ENCODE results near the gene PPP3CA.
A peak's percentile ranks its signal among the peaks of the same experiment; 100 is the strongest.

Gene PPP3CA

GRCh38 chr4:101171747-101172146, 175.6 kb downstream of the PPP3CA start:
- no peak for DNase-seq

- peak; percentile 30 for DNase-seq
Observed at GRCh38 chr4:101169044-101170014, 178.0 kb downstream of the PPP3CA start.

GRCh38 chr4:101163936-101164335, 183.4 kb downstream of the PPP3CA start:
- DNase-seq, result no peak

DNA sequence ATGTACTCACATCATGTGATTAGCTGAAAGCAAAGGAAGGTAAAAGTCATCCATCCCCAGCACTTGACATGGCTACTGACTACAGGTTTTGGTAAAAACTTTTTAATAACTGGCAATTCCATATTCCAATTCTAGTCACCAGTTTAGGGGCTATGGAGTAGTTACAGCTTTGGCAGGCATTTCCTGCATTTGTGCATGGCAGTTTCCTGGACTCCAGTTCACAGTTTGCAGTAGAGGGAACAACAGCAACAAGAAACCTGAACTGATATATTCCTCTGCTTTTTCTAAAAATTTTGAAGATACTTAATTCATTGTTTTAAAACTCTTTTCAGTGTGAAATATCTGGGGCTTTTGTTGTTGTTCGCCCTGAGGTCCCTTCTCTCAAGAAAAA, 184.3 kb downstream of the PPP3CA start:
- DNase-seq, result no peak

GRCh38 chr4:101160792-101161592, 186.3 kb downstream of the PPP3CA start:
- no peak for DNase-seq

DNA sequence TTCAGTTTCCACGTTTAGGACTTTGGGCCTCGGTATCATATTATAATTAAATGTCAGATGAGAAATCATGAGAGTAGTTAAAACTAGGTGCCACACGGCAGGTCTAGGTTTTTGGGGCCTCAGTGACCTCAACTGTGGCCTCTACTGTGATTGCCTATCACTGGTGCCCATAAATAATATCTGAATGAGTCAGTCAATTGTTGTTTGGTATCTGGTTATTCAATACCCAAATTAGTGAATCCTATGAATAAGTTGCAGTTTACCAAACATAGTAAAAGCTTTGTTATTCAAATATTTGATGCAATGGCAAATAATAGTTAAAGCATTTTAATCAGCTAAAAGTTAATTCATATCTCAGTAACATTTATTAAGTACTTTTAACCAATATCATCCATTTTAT, 188.8 kb downstream of the PPP3CA start:
- no peak for DNase-seq

- DNase-seq, result no peak
Observed at GRCh38 chr4:101158134-101158482, 189.2 kb downstream of the PPP3CA start.

- DNase-seq, result no peak
Observed at GRCh38 chr4:101157415-101158133, 189.8 kb downstream of the PPP3CA start.

GRCh38 chr4:101156619-101157310, 190.6 kb downstream of the PPP3CA start:
- DNase-seq, result no peak

- DNase-seq, result no peak
Observed at GRCh38 chr4:101155945-101156344, 191.4 kb downstream of the PPP3CA start.

- DNase-seq, result no peak
Observed at GRCh38 chr4:101155368-101155767, 192.0 kb downstream of the PPP3CA start.

DNA sequence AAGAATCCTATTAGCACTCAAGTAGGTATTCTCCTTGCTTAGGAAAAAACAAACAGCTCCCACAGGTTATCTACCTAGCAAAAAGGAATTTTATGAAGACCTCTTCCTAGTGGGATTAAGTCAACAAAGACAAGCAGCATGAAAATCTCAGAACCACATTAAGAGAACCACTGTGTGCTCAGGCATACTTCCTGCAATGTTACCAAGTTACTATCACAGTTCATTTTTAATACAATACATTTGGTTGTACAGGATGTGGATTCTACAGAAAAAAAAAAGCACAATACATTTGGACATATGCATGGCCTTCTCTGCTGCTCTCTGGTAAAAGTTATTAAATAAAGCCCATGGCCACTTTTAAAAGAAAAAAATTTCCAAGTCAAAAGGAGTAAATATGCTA, 193.7 kb downstream of the PPP3CA start:
- no peak for DNase-seq

- no peak for DNase-seq
Observed at GRCh38 chr4:101152521-101152920, 194.8 kb downstream of the PPP3CA start.

- DNase-seq, result no peak
Observed at GRCh38 chr4:101148551-101148950, 198.8 kb downstream of the PPP3CA start.

DNA sequence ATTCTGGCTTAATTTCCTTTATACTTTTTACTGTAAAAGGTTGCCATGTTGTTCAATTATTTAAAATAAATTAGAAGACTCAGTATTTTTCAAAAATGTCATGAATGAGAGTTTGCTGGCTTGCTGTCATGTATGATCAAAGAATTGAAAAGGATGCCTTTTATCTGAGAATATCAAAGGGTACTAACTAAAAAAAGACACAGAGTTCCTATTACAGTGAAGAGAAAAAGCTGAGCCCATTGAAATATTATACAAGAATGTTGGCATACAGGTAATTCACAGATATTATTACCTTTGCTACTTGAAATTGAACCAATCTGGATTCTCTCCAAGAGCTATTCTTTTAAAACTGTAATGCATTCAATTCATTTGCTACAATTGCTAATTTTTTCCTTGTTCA, 200.0 kb downstream of the PPP3CA start:
- DNase-seq, result no peak

DNA sequence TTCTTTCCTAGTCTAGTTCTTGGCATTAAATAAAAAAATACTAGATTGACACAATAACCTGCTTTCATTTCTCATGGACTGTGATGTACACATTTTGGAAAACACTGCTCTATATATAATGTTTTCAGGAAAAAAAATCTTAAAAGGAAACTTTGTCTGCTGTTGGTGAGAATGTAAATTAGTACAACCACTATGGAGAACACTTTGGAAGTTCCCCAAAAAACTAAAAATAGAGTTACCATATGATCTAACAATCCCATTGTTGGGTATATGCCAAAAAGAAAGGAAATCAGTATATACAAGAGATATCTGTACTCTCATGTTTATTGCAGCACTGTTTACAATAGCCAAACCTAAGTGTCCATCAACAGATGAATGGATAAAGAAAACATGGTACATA, 202.3 kb downstream of the PPP3CA start:
- no peak for DNase-seq

DNA sequence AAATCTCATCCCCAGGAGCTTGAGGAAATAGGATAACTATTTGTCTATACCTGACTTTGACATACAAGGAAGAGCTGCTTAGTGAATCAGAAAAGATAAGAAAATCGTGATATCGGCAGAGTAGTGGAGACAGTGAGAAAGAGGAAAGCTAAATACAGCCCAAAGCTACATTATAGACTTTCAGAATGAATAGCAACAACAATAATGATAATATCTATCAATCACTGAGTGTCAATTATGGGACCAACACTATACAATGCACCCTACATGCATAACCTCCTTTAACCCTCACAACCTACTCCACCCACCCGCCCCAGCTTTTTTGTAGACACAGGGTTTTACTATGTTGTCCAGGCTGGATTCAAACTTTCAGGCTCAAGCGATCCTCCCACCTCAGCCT, 205.1 kb downstream of the PPP3CA start:
- DNase-seq, result no peak

DNA sequence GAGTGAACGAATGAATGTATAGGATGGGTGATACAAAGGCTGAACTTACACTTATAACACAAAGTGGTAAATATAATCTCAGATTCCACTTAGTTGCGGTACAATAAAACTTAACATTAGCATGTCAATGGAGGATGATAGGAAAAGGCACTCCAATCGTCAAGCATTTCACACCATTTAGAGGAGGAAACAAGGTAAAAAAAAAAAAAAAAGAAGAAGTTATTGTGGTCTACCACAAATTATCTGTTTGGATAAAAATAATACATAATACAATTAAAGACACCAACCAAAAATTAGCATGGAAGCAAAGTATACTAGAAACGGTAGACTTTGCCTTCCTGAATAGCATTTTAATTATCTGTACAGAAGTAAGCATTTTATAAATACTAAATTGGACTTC, 205.5 kb downstream of the PPP3CA start:
- DNase-seq, result no peak

- no peak for DNase-seq
Observed at GRCh38 chr4:101141230-101141629, 206.1 kb downstream of the PPP3CA start.

DNA sequence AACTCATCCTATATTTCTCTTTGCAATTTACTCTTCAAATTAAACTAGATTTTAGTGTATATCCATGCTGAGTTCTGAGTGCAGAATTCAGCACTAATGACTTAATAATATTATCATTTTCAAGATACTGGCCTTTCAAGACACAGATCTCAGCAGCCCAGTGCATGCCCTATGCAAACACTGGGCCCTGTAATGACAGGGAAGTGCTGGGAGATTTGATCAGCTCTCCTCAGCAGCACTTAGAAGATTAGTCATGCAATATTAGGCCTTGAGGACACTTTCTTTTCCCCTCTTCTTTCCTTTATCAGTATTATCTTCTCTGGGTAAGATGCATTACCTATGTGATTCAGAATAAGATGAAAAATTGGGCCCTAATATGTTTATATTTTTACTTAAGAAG, 207.1 kb downstream of the PPP3CA start:
- no peak for DNase-seq

GRCh38 chr4:101136373-101137370, 210.7 kb downstream of the PPP3CA start:
- DNase-seq, result no peak

All from effector CD4-positive, alpha-beta T cell (primary cell).